ENCODE results near the gene SCAMP1.
"Not testable (repeated sequence)": the region's sequence is repeated elsewhere in the genome, so short reads cannot be mapped to it uniquely, and the experiment has no call there.

The SCAMP1 gene

GRCh38 chr5:78361631-78361993 is 1.2 kb downstream of the SCAMP1 start:
- no peak for DNase-seq

- no peak for DNase-seq
These were observed 1.8 kb downstream of the SCAMP1 start for GRCh38 chr5:78362220-78362619.

- no peak for DNase-seq
These were observed 3.6 kb downstream of the SCAMP1 start for GRCh38 chr5:78364005-78364404.

- no peak for DNase-seq
These were observed 7.0 kb downstream of the SCAMP1 start for GRCh38 chr5:78367318-78367991.

GRCh38 chr5:78369680-78370079 is 9.3 kb downstream of the SCAMP1 start:
- DNase-seq, result no peak

- DNase-seq, result no peak
These were observed 12.8 kb downstream of the SCAMP1 start for GRCh38 chr5:78373231-78373630.

GRCh38 chr5:78376315-78376714 is 15.9 kb downstream of the SCAMP1 start:
- DNase-seq, result no peak

- DNase-seq, result no peak
These were observed 16.8 kb downstream of the SCAMP1 start for GRCh38 chr5:78377056-78377717.

GRCh38 chr5:78377718-78378105 is 17.3 kb downstream of the SCAMP1 start:
- DNase-seq, result no peak

- no peak for DNase-seq
These were observed 27.2 kb downstream of the SCAMP1 start for GRCh38 chr5:78387468-78388153.

- DNase-seq, result not testable (repeated sequence)
These were observed 30.9 kb downstream of the SCAMP1 start for GRCh38 chr5:78391357-78391756.

- DNase-seq, result no peak
These were observed 37.4 kb downstream of the SCAMP1 start for GRCh38 chr5:78397831-78398230.

- no peak for DNase-seq
These were observed 38.7 kb downstream of the SCAMP1 start for GRCh38 chr5:78399116-78399515.

GRCh38 chr5:78404682-78405293 is 44.4 kb downstream of the SCAMP1 start:
- no peak for DNase-seq

- DNase-seq, result no peak
These were observed 45.7 kb downstream of the SCAMP1 start for GRCh38 chr5:78405829-78406750.

- no peak for DNase-seq
These were observed 47.0 kb downstream of the SCAMP1 start for GRCh38 chr5:78407458-78407857.

- DNase-seq, result no peak
These were observed 51.2 kb downstream of the SCAMP1 start for GRCh38 chr5:78411586-78411985.

GRCh38 chr5:78416677-78417425 is 56.4 kb downstream of the SCAMP1 start:
- no peak for DNase-seq

- no peak for DNase-seq
These were observed 59.0 kb downstream of the SCAMP1 start for GRCh38 chr5:78419396-78419795.

GRCh38 chr5:78420548-78420947 is 60.1 kb downstream of the SCAMP1 start:
- DNase-seq, result no peak

GRCh38 chr5:78424665-78425064 is 64.2 kb downstream of the SCAMP1 start:
- no peak for DNase-seq

Measured in stimulated activated CD4-positive, alpha-beta T cell treated with anti-CD3 and anti-CD28 coated beads, Interleukin-2, amount 100 ng/mL, for 24 hours (primary cell).